GM19025 (cell line): Measurements from ENCODE around the gene VSTM1.

Experiments used
- ATAC-seq: cut with Tn5 transposase; IDR thresholded peaks from one replicate; pipeline ENCODE4 v1.9.1; 2021; ENCODE audit warnings: mild to moderate bottlenecking, low read depth, moderate library complexity; ENCODE audit not compliant: unreplicated experiment

VSTM1 gene

GRCh38 chr19:54014920-54015560 is 48.7 kb downstream of the VSTM1 start:
- ATAC-seq = no peak

- no peak for ATAC-seq
Observed at GRCh38 chr19:54013866-54014265, 49.8 kb downstream of the VSTM1 start.

DNA sequence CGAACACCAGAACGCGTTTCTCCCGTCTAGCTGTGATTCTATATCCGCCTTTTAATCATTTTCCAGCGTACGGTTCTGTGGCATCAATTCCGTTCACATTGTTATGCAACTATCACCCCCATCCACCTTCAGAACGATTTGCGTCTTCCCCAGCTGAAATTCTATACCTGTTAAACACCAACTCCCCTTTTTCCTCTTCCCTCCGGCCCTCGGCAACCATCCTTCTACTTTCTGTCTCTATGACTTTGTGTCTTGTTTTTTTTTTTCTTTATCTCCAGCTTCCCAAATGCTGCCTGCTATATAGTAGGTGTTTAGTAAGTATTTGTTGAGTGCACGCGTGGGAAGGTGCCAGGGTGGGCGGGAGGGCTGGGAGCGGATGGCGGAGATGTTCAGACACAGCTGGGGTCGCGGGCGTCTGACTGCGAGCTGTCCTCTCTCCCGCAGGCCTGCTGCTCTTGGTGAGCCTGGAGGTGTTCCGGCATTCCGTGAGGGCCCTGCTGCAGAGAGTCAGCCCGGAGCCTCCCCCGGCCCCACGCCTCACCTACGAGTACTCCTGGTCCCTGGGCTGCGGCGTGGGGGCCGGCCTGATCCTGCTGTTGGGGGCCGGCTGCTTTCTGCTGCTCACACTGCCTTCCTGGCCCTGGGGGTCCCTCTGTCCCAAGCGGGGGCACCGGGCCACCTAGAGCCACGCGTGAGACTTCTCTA is 52.0 kb downstream of the VSTM1 start:
- no peak for ATAC-seq

DNA sequence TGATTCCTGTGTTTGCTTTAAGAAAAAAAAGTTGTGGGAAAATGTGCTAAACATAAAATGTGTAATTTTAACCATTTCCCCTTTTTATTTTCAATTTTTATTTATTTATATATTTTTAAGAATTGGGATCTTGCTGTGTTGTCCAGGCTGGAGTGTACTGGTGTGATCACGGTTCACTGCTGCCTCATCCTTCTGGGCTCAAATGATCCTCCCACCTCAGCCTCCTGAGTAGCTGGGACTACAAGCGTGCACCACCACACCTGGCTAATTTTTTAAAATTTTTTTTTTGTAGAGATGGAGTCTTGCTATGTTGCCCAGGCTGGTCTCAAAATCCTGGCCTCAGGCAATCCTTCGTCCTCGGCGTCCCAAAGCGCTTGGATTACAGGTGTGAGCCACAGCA is 53.2 kb downstream of the VSTM1 start:
- no peak for ATAC-seq

DNA sequence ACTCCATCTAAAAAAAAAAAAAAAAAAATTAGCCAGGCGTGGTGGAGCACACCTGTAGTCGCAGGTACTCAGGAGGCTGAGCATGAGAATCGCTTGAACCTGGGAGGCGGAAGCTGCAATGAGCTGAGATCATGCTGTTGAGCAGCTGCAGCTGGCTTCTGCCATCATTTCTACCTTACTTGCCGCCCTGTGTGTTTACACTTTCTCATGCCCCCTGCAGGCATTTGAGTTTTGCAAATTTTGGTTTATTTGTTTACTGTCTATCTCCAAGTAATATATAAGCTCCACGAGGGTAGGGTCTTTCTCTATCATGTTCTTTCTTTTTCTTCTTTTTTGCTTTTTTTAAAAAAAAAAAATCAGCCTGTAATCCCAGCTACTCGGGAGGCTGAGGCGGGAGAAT is 54.3 kb downstream of the VSTM1 start:
- ATAC-seq = no peak

GRCh38 chr19:54002495-54003315 is 61.0 kb downstream of the VSTM1 start:
- no peak for ATAC-seq

GRCh38 chr19:54001496-54001895 is 62.2 kb downstream of the VSTM1 start:
- no peak for ATAC-seq

DNA sequence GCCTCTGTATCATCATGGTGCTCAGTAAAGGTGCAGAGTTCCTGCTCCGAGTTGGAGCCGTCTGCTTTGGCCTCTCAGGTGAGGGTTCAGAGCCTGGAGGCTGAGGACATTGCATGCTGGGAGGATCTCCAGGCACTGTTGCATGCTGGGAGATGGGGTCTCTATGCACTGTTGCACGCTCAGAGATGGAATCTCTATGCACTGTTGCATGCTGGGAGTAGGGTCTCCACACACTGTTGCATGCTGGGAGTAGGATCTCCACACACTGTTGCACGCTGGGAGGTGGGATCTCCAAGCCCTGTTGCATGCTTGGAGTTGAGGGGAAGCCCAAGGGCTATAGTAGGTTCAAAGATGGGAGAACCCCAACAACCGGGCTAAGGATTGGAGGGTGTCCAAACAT is 64.0 kb downstream of the VSTM1 start:
- no peak for ATAC-seq

DNA sequence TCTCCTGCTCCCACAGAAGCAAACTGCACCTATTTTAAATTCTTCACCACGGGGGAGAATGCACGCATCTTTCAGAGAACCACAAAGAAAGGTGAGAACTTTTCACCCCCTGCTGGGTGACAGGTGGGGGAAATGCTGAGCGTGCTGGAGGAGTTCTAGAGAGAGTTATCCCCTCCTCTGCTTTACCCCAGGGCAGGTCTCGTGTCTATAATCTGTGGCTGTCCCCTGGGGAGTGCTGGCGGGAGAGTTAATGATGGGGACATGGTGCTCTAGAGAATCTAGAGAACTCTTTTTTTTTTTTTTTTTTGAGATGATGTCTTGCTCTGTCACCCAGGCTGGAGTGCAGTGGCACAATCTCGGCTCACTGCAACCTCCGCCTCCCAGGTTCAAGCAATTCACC is 65.5 kb downstream of the VSTM1 start:
- no peak for ATAC-seq

GRCh38 chr19:53994811-53995210 is 68.9 kb downstream of the VSTM1 start:
- ATAC-seq = no peak

DNA sequence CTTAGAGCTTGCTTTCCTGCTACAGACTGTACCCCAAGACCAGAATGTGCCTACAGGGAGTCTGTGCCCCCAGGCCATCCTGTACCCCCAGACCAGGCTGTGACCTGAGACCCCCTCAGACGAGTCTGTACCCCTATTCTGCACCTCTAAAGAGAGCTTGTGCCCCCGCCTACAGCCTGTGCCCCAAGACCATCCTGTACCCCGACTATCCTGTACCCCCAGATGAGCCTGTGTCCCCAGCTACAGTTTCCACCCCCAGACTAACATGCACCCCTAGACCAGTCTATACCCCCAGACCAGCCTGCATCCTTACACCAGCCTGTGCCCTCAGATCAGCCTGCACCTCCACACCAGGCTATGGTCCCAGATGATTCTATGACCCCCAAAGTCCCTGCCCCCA is 70.2 kb downstream of the VSTM1 start:
- no peak for ATAC-seq

DNA sequence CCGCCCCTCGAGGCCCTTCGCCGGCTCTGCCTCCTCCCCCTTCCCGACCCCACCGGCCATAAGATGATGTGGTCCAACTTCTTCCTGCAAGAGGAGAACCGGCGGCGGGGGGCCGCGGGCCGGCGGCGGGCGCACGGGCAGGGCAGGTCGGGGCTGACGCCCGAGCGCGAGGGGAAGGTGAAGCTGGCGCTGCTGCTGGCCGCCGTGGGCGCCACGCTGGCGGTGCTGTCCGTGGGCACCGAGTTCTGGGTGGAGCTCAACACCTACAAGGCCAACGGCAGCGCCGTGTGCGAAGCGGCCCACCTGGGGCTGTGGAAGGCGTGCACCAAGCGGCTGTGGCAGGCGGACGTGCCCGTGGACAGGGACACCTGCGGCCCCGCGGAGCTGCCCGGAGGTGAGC is 70.9 kb downstream of the VSTM1 start:
- ATAC-seq = no peak

GRCh38 chr19:53992211-53992610 is 71.5 kb downstream of the VSTM1 start:
- ATAC-seq = no peak

GRCh38 chr19:53991224-53992113 is 72.2 kb downstream of the VSTM1 start, which contains the start of gene CACNG6:
TSS of gene CACNG6 (plus strand) at chr19:53991637. CDS start at chr19:53992878, 1,241 bp downstream.
- no peak for ATAC-seq
